ENCODE results near the gene RIOX2. TPM values are rescaled to one million over a fixed set of nuclear protein-coding genes. Genes with fewer than 3 reads are reported as not detected.

RIOX2 gene
- total RNA-seq, 1 experiment from 2014 or later = 28.4 TPM

GRCh38 chr3:97940034-97940433 lies 32.2 kb downstream of the RIOX2 start:
- TF ChIP-seq, protein P1, sequence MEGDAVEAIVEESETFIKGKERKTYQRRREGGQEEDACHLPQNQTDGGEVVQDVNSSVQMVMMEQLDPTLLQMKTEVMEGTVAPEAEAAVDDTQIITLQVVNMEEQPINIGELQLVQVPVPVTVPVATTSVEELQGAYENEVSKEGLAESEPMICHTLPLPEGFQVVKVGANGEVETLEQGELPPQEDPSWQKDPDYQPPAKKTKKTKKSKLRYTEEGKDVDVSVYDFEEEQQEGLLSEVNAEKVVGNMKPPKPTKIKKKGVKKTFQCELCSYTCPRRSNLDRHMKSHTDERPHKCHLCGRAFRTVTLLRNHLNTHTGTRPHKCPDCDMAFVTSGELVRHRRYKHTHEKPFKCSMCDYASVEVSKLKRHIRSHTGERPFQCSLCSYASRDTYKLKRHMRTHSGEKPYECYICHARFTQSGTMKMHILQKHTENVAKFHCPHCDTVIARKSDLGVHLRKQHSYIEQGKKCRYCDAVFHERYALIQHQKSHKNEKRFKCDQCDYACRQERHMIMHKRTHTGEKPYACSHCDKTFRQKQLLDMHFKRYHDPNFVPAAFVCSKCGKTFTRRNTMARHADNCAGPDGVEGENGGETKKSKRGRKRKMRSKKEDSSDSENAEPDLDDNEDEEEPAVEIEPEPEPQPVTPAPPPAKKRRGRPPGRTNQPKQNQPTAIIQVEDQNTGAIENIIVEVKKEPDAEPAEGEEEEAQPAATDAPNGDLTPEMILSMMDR (conservative IDR thresholded peaks at IDR 0.05; ENCODE audit: low read depth, low read length) = peak; percentile 40; the same call in 1 of the 2 replicates
- no peak for TF ChIP-seq EZH2 (IDR thresholded peaks at IDR 0.05; ENCODE audit: borderline replicate concordance, low read depth, low read length, poor library complexity, severe bottlenecking)
- H3K4me3 ChIP-seq (ENCODE audit: low read depth, low read length, poor library complexity, severe bottlenecking) = no peak overlapping the region
- no peaks in the 10 kb centered on the region for H3K9me3 ChIP-seq (ENCODE audit: low read depth, low read length, poor library complexity, severe bottlenecking)
- no peak overlapping the region for H3K27ac ChIP-seq (ENCODE audit: low read depth, low read length, poor library complexity, severe bottlenecking)
- peak; percentile 33 for DNase-seq (ENCODE audit: low spot score)
- no peaks in the 10 kb centered on the region for H3K27me3 ChIP-seq (replicated peaks; ENCODE audit: insufficient read depth, low read depth, low read length, poor library complexity)
- intact Hi-C loops (cut with micrococcal nuclease; ENCODE audit: unreplicated experiment) = loop anchor here (1.0 kb wide), 1 partner anchor 147 kb away; no protein-coding TSS in a partner anchor
- BruUV-seq (replicated peaks) = no TSS peak
- CTCF ChIA-PET = no interaction called here
- POLR2A ChIA-PET (ENCODE audit: low non-redundant PET) = no interaction called here
- no peaks in the 10 kb centered on the region for H3K4me1 ChIP-seq (ENCODE audit: insufficient read depth, low read length, poor library complexity, severe bottlenecking)
- H3K36me3 ChIP-seq (ENCODE audit: insufficient read depth, low read length, poor library complexity, severe bottlenecking) = peaks cover 3% of the 10 kb centered on the region

GRCh38 chr3:97939401-97939800 lies 32.8 kb downstream of the RIOX2 start:
- intact Hi-C loops (cut with micrococcal nuclease; ENCODE audit: unreplicated experiment) = no loop called here
- ChIA-PET CTCF (interaction anchor here (0.7 kb wide), 1 partner anchor 84 kb away, joined by 4 read pairs; no protein-coding TSS in a partner anchor), POLR2A (ENCODE audit: low non-redundant PET) (no interaction called here)
- BruUV-seq (replicated peaks) = no TSS peak
- TF ChIP-seq, protein P1 (conservative IDR thresholded peaks at IDR 0.05; ENCODE audit: low read depth, low read length) = no peak
- no peak for TF ChIP-seq EZH2 (IDR thresholded peaks at IDR 0.05; ENCODE audit: borderline replicate concordance, low read depth, low read length, poor library complexity, severe bottlenecking)
- no peak for DNase-seq (ENCODE audit: low spot score)
- no peaks in the 10 kb centered on the region for H3K36me3 ChIP-seq (ENCODE audit: insufficient read depth, low read length, poor library complexity, severe bottlenecking)
- no peak overlapping the region for H3K4me3 ChIP-seq (ENCODE audit: low read depth, low read length, poor library complexity, severe bottlenecking)
- no peaks in the 10 kb centered on the region for H3K4me1 ChIP-seq (ENCODE audit: insufficient read depth, low read length, poor library complexity, severe bottlenecking)
- H3K27me3 ChIP-seq (replicated peaks; ENCODE audit: insufficient read depth, low read depth, low read length, poor library complexity) = no peaks in the 10 kb centered on the region
- H3K9me3 ChIP-seq (ENCODE audit: low read depth, low read length, poor library complexity, severe bottlenecking) = no peaks in the 10 kb centered on the region
- no peak overlapping the region for H3K27ac ChIP-seq (ENCODE audit: low read depth, low read length, poor library complexity, severe bottlenecking)

- H3K27me3 ChIP-seq (replicated peaks; ENCODE audit: insufficient read depth, low read depth, low read length, poor library complexity) = no peaks in the 10 kb centered on the region
- TF ChIP-seq, protein P1 (conservative IDR thresholded peaks at IDR 0.05; ENCODE audit: low read depth, low read length) = no peak
- no peak for TF ChIP-seq EZH2 (IDR thresholded peaks at IDR 0.05; ENCODE audit: borderline replicate concordance, low read depth, low read length, poor library complexity, severe bottlenecking)
- CTCF ChIA-PET = no interaction called here
- intact Hi-C loops (cut with micrococcal nuclease; ENCODE audit: unreplicated experiment) = no loop called here
- POLR2A ChIA-PET (ENCODE audit: low non-redundant PET) = no interaction called here
- H3K9me3 ChIP-seq (ENCODE audit: low read depth, low read length, poor library complexity, severe bottlenecking) = no peaks in the 10 kb centered on the region
- H3K36me3 ChIP-seq (ENCODE audit: insufficient read depth, low read length, poor library complexity, severe bottlenecking) = no peaks in the 10 kb centered on the region
- H3K4me3 ChIP-seq (ENCODE audit: low read depth, low read length, poor library complexity, severe bottlenecking) = no peak overlapping the region
- no TSS peak for BruUV-seq (replicated peaks)
- no peaks in the 10 kb centered on the region for H3K4me1 ChIP-seq (ENCODE audit: insufficient read depth, low read length, poor library complexity, severe bottlenecking)
- DNase-seq (ENCODE audit: low spot score) = no peak
- H3K27ac ChIP-seq (ENCODE audit: low read depth, low read length, poor library complexity, severe bottlenecking) = no peak overlapping the region
Measured at GRCh38 chr3:97938444-97938843, 33.8 kb downstream of the RIOX2 start.

Data from A673 (cell line).